HEK293T (cell line): Measurements from ENCODE around the gene MME.

Experiments used
- LEF1 ChIP-seq: fragments of 450-650 bp; IDR thresholded peaks from 2 replicates; pipeline ENCODE4 v1.6.1; 2017; ENCODE audit warnings: mild to moderate bottlenecking, borderline replicate concordance
- TARDBP ChIP-seq: fragments of 450-650 bp; IDR thresholded peaks from 2 replicates; pipeline ENCODE4 v1.6.1; 2016

DNA sequence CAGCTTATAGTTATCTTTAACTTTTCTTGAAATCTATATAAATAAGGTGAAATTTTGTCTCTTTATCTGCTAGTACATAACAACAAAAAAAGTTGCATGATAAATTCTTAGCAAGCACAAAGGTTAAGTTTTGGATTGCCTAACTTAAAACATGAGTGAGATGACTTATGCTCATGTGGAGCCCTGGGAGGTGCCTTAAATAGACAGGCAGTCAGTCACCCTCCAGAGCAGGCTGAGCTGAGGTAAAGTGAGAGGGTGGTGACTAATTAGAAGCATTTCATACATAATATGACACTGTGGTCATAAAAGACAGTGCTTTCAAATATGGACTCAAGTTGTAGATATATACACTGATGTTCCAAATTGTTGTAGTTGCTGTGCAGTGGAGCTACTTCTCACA lies 14.6 kb upstream of the MME start:
- TF ChIP-seq LEF1 (no peak), TARDBP (no peak)
